Neuronal stem cell (in vitro differentiated cells): ENCODE measurements around the gene C3orf52. TPM values are rescaled to one million over a fixed set of nuclear protein-coding genes. Genes with fewer than 3 reads are reported as not detected.
"Not testable (repeated sequence)": the region's sequence is repeated elsewhere in the genome, so short reads cannot be mapped to it uniquely, and the experiment has no call there.

Experiments
- DNase-seq: peaks from one replicate; pipeline ENCODE4 v3.0.0-alpha.2; 2013; ENCODE audit warnings: low spot score
- H2AFZ ChIP-seq: one replicate; pipeline ENCODE4 v1.6.1; 2013; ENCODE audit warnings: mild to moderate bottlenecking, low read length, inconsistent platforms
- H2AK5ac ChIP-seq: 2 replicates; pipeline ENCODE4 v1.6.1; 2013; ENCODE audit warnings: low read depth, mild to moderate bottlenecking, inconsistent platforms, low read length, moderate library complexity, mixed read lengths
- H2BK120ac ChIP-seq: 2 replicates; pipeline ENCODE4 v1.6.1; 2013; ENCODE audit warnings: low read depth, mild to moderate bottlenecking, inconsistent platforms, low read length, moderate library complexity, mixed read lengths
- H2BK12ac ChIP-seq: one replicate; pipeline ENCODE4 v1.6.1; 2013; ENCODE audit warnings: low read length, inconsistent platforms
- H2BK15ac ChIP-seq: 2 replicates; pipeline ENCODE4 v1.6.1; 2013; ENCODE audit warnings: mild to moderate bottlenecking, low read length, inconsistent platforms, mixed read lengths
- H2BK5ac ChIP-seq: one replicate; pipeline ENCODE4 v1.6.1; 2013; ENCODE audit warnings: inconsistent platforms, mild to moderate bottlenecking, low read length, moderate library complexity
- H3K14ac ChIP-seq: one replicate; pipeline ENCODE4 v1.6.1; 2013; ENCODE audit warnings: low read length, inconsistent platforms
- H3K18ac ChIP-seq: 2 replicates; pipeline ENCODE4 v1.6.1; 2013; ENCODE audit warnings: low read length, inconsistent platforms
- H3K23ac ChIP-seq: 2 replicates; pipeline ENCODE4 v1.6.1; 2013; ENCODE audit warnings: low read depth, mild to moderate bottlenecking, mixed read lengths, low read length, inconsistent platforms; ENCODE audit not compliant: poor library complexity
- H3K27ac ChIP-seq: replicated peaks from 3 replicates; pipeline ENCODE4 v1.5.1; 2013; ENCODE audit warnings: low read length, inconsistent platforms
- H3K27me3 ChIP-seq, 3 experiments: 2 replicates each; pipeline ENCODE4 v1.6.1; 2013; ENCODE audit warnings: low read length in 3 of 3, mild to moderate bottlenecking in 2 of 3, inconsistent platforms in 1 of 3, low read depth in 1 of 3, mixed read lengths in 1 of 3, moderate library complexity in 1 of 3; ENCODE audit not compliant: control insufficient read depth in 3 of 3, insufficient read depth in 3 of 3
- H3K36me3 ChIP-seq, 2 donors: replicated peaks in 1 of 2; 2 replicates each; pipeline ENCODE4 v1.6.1; 2013; ENCODE audit warnings: low read length in 2 of 2; ENCODE audit not compliant: control insufficient read depth in 2 of 2, insufficient read depth in 2 of 2
- H3K4ac ChIP-seq: 2 replicates; pipeline ENCODE4 v1.6.1; 2013; ENCODE audit warnings: inconsistent platforms, mild to moderate bottlenecking, low read length, moderate library complexity
- H3K4me1 ChIP-seq, 2 donors: 1 replicate in 1 of 2; 2 replicates in 1 of 2; pipeline ENCODE4 v1.6.1; 2013; ENCODE audit warnings: low read length in 2 of 2, low read depth in 1 of 2; ENCODE audit not compliant: control insufficient read depth in 2 of 2, insufficient read depth in 1 of 2
- H3K4me2 ChIP-seq: one replicate; pipeline ENCODE4 v1.6.1; 2013; ENCODE audit warnings: mild to moderate bottlenecking, low read length, inconsistent platforms; ENCODE audit not compliant: insufficient read depth, poor library complexity, severe bottlenecking
- H3K4me3 ChIP-seq, 2 donors: 2 replicates each; pipeline ENCODE4 v1.5.1; 2013; ENCODE audit warnings: low read length in 2 of 2, mild to moderate bottlenecking in 2 of 2, inconsistent platforms in 1 of 2, moderate library complexity in 1 of 2
- H3K79me1 ChIP-seq: one replicate; pipeline ENCODE4 v1.6.1; 2013; ENCODE audit warnings: low read depth, mild to moderate bottlenecking, inconsistent platforms, low read length, moderate library complexity
- H3K9ac ChIP-seq: one replicate; pipeline ENCODE4 v1.6.1; 2013; ENCODE audit warnings: mild to moderate bottlenecking, low read depth, low read length, inconsistent platforms; ENCODE audit not compliant: poor library complexity
- H3K9me3 ChIP-seq, 2 donors: replicated peaks in 1 of 2; 2 replicates each; pipeline versions ENCODE3 to v1.6.1; 2013; ENCODE audit warnings: low read length in 2 of 2, mild to moderate bottlenecking in 2 of 2, inconsistent platforms in 1 of 2, low read depth in 1 of 2, mixed read lengths in 1 of 2, moderate library complexity in 1 of 2; ENCODE audit not compliant: control insufficient read depth in 2 of 2, insufficient read depth in 1 of 2
- H4K8ac ChIP-seq: one replicate; pipeline ENCODE4 v1.6.1; 2013; ENCODE audit warnings: low read depth, mild to moderate bottlenecking, inconsistent platforms, low read length, moderate library complexity
- H4K91ac ChIP-seq: one replicate; pipeline ENCODE4 v1.6.1; 2013; ENCODE audit warnings: low read length, low read depth, mild to moderate bottlenecking, inconsistent platforms; ENCODE audit not compliant: poor library complexity
- WGBS, 2 donors: extraction: QIAGEN DNeasy Blood & Tissue Kit; methylation state at CpG; one replicate each; pipeline ENCODE4 v1.1.7; 2013; ENCODE audit warnings: missing lambda C conversion rate in 2 of 2, mixed read lengths in 1 of 2; ENCODE audit not compliant: insufficient read length in 2 of 2, insufficient replicate concordance in 1 of 2; ENCODE audit errors: extremely low coverage in 2 of 2; 5-methylcytosine and 5-hydroxymethylcytosine counted together
- polyA plus RNA-seq, 2 experiments: library from polyadenylated mRNA; stranded (reverse); fragments of 200-250 nt; gene quantifications; one replicate each; pipeline ENCODE4 v1.2.3, GENCODE V29; 2013

Gene C3orf52, protein sequence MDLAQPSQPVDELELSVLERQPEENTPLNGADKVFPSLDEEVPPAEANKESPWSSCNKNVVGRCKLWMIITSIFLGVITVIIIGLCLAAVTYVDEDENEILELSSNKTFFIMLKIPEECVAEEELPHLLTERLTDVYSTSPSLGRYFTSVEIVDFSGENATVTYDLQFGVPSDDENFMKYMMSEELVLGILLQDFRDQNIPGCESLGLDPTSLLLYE
- 1.4 TPM for polyA plus RNA-seq (2013, experiment 1 of 2)
- 1.6 TPM for polyA plus RNA-seq (2013, experiment 2 of 2)

DNA sequence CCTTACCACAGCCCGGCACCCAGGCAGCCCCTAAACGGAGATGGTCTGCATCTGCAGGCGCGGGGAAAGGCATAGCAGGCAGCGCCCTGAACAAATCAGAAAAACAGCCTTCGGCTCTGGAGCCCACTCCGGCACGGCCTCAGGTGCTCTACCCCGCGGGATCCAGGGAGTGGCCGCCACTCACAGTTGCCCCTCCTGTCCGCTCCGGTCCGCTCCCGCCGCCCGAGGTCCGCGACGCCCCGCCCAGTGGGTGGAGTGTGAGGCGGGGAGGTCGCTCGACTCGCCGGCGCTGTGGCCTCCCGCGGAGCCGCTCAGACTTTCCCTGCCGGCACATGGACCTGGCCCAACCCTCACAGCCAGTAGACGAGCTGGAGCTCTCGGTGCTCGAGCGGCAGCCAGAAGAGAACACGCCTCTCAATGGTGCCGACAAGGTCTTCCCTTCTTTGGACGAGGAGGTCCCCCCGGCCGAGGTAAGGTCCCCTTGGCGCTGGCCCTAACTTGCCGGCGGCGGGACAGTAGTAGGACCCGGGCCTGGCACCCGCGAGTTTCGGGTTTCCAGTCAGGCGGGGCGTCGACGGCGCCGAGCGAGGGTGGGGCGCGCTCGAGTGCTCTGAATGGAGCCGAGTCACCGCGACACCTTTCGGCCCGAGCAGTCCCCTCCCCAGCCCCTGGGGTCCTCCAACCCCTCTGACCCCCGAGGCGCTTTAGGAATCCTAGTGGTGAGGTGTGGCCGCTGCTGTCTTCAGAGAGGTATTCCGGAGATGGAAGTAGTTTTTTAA lies at the start of gene C3orf52:
Gene C3orf52, plus strand, starts transcription at position 314 of the 779 bp plus-strand sequence. Its CDS starts 19 bp downstream, at position 333.
- no peak within 1 kb of the TSS for H2BK5ac ChIP-seq
- H3K4ac ChIP-seq: no peak within 1 kb of the TSS
- no peak within 1 kb of the TSS for H2BK120ac ChIP-seq
- peak within 1 kb of the TSS; percentile 78 for H3K9ac ChIP-seq
- no peak within 1 kb of the TSS for H4K91ac ChIP-seq
- no peak within 1 kb of the TSS for H3K27ac ChIP-seq
- peak within 1 kb of the TSS; percentile 52 to 77 for H3K4me3 ChIP-seq
- H2AK5ac ChIP-seq: no peak within 1 kb of the TSS
- peak; percentile 74 for DNase-seq
- no peak within 1 kb of the TSS for H3K14ac ChIP-seq
- H3K4me2 ChIP-seq: peak within 1 kb of the TSS; percentile 89
- H3K4me1 ChIP-seq: peaks cover 6 to 9% of the 10 kb centered on the region in 2 donors
- H3K9me3 ChIP-seq: no peaks in the 10 kb centered on the region
- peak within 1 kb of the TSS; percentile 97 for H2AFZ ChIP-seq
- H4K8ac ChIP-seq: no peak within 1 kb of the TSS
- H2BK15ac ChIP-seq: no peak within 1 kb of the TSS
- H3K27me3 ChIP-seq: peaks cover 0 to 52% (median 18%) of the 10 kb centered on the region in 3 experiments
- peak within 1 kb of the TSS; percentile 88 for H3K18ac ChIP-seq
- no CpG with 5 or more reads among the region's 67 CpGs for WGBS, 2 donors
- H3K36me3 ChIP-seq: no peaks in the 10 kb centered on the region
- no peaks in the 10 kb centered on the region for H3K79me1 ChIP-seq
- H3K23ac ChIP-seq: peak within 1 kb of the TSS; percentile 62
- no peak within 1 kb of the TSS for H2BK12ac ChIP-seq

DNA sequence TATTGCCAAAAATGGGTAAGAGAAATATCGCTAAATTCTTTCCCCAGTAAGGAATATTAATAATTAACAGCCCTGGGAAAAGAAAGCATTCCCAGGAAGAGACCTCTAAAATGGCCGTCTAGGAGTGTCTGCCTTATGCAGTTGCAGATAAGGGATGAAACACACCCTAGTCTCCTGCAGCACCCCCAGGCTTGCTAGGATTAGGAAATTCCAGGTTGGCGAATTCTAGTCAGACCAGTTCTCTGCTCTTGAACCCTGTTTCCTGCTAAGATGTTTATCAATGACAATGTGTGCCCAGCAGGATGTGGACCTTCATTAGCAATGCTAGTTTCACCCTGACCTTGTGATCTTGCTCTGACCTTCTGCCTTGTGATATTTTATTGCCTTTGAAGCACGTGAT lies 49.0 kb upstream of the C3orf52 start:
- peaks cover 0 to 32% of the 10 kb centered on the region in 2 donors for H3K4me1 ChIP-seq
- H3K14ac ChIP-seq: not testable (repeated sequence)

DNA sequence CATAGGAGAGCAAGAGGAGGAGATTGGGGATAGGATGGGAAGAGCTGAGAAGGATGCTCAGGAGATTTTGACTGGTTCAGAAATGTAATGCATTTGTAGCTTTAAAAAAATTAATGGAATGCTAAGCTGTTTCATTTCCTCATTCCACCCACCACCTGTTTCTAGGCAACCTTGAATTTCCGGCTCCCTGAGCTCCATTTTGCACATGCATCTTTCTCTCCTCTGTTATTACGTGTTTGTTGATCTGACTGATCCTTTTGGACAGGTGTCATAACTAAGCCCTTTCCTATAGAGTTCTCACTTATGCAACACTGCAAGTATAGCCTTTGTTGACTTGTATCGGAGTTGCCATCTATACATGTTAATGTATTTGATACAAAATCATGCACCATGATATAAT lies 47.3 kb upstream of the C3orf52 start:
- Histone ChIP-seq H3K9ac (no peak overlapping the region), H3K4me1 (peaks cover 0 to 45% of the 10 kb centered on the region in 2 donors), H4K8ac (no peak overlapping the region), H2AK5ac (no peak overlapping the region), H3K18ac (no peak overlapping the region), H2BK5ac (no peak overlapping the region), H3K4me2 (no peak overlapping the region), H3K4me3 (no peak overlapping the region), H3K27ac (no peak overlapping the region), H2BK12ac (no peak overlapping the region), H3K79me1 (no peaks in the 10 kb centered on the region), H3K9me3 (peaks cover 0 to 2% of the 10 kb centered on the region in 2 donors), H2BK120ac (no peak overlapping the region), H3K23ac (no peak overlapping the region), H2BK15ac (no peak overlapping the region), H4K91ac (no peak overlapping the region), H3K36me3 (no peaks in the 10 kb centered on the region), H3K14ac (no peak overlapping the region), H3K4ac (no peak overlapping the region), H3K27me3 (no peaks in the 10 kb centered on the region), H2AFZ (peak overlapping the region; percentile 30)
- no CpG with 5 or more reads among the region's 3 CpGs for WGBS, 2 donors
- DNase-seq: no peak

More for the DNA sequence above, 49.0 kb upstream of the C3orf52 start:
- H2BK120ac ChIP-seq, H2BK15ac ChIP-seq, H3K9ac ChIP-seq, H4K91ac ChIP-seq, H3K36me3 ChIP-seq, H3K27me3 ChIP-seq, H4K8ac ChIP-seq, H2BK5ac ChIP-seq, H2AK5ac ChIP-seq, H3K27ac ChIP-seq, H2BK12ac ChIP-seq, H3K4me3 ChIP-seq, H3K79me1 ChIP-seq, H3K4ac ChIP-seq, H3K18ac ChIP-seq, H2AFZ ChIP-seq, DNase-seq, H3K9me3 ChIP-seq, H3K23ac ChIP-seq, H3K4me2 ChIP-seq: not testable (repeated sequence)
- no CpG with 5 or more reads among the region's 4 CpGs for WGBS, 2 donors

DNA sequence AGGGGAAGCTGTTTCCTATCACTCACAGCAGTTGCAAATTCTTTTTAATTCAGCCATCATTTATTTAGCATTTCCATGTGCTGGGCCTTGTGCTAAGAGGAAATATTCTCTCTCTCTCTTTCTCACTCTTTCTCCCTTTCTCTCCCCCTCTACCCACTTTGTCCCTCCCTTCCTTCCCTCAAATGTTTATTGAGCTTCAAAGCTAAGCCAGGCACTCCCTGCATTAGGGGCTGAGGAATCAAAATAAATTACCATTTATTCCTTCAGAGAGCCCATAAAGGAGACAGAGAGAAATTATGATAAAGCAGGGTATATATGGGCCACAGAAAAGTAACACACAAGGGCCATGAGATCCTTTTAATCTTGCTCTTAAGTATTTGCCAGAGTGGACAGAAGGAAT lies 44.9 kb upstream of the C3orf52 start:
- Histone ChIP-seq H3K36me3 (no peaks in the 10 kb centered on the region), H2BK15ac (no peak overlapping the region), H2BK120ac (no peak overlapping the region), H3K9me3 (peaks cover 1 to 2% of the 10 kb centered on the region in 2 donors), H3K79me1 (no peaks in the 10 kb centered on the region), H3K18ac (no peak overlapping the region), H3K27me3 (no peaks in the 10 kb centered on the region), H3K4ac (no peak overlapping the region), H3K9ac (no peak overlapping the region), H2AFZ (no peak overlapping the region), H2BK5ac (no peak overlapping the region), H3K23ac (no peak overlapping the region), H2BK12ac (no peak overlapping the region), H3K4me3 (no peak overlapping the region), H3K14ac (no peak overlapping the region), H2AK5ac (no peak overlapping the region), H4K91ac (no peak overlapping the region), H3K4me2 (no peak overlapping the region), H3K4me1 (peaks cover 0 to 37% of the 10 kb centered on the region in 2 donors), H3K27ac (no peak overlapping the region), H4K8ac (no peak overlapping the region)
- DNase-seq: no peak
